Astrocyte of the cerebellum (primary cell): Measurements from ENCODE around the gene BTN3A1.

Source experiments
- DNase-seq: peaks from one replicate; pipeline ENCODE4 v3.0.0-alpha.2; 2011; ENCODE audit warnings: low read depth
- H3K4me3 ChIP-seq: 2 replicates; pipeline ENCODE4 v1.5.1; 2011; ENCODE audit warnings: mild to moderate bottlenecking, low read depth, low read length, moderate library complexity
- CTCF ChIP-seq: IDR thresholded peaks from 2 replicates; pipeline ENCODE4 v1.5.1; 2012; ENCODE audit warnings: low read length, low read depth, moderate library complexity, mild to moderate bottlenecking; ENCODE audit errors: missing control alignments
- in situ Hi-C: cut with HindIII; loops from 2 replicates; pipeline ENCODE4 v1.10.0; 2017; ENCODE audit warnings: low sequenced_read_pairs

The BTN3A1 gene

DNA sequence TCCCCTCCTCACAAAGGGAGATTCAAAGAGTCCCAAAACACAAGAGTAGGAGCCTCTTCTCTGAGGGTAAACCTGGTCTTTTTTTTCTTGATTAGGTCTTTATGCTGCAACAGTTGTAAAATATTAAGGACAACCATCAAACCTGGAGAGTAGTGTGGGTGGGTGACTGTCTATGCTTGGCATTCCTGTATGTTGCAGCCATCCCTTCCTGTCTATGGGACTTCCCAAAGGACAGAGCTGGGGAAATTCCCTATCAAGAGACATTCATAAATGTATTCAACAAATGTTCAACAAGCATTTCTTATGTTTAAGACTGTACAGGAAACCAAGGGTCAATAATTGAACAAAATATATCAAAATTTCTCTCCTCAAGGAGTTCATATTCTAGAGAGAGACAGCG is 13.6 kb upstream of the BTN3A1 start:
- no peak for TF ChIP-seq CTCF
- no peak overlapping the region for H3K4me3 ChIP-seq
- no peak for DNase-seq
- in situ Hi-C loops, result no loop called here

DNA sequence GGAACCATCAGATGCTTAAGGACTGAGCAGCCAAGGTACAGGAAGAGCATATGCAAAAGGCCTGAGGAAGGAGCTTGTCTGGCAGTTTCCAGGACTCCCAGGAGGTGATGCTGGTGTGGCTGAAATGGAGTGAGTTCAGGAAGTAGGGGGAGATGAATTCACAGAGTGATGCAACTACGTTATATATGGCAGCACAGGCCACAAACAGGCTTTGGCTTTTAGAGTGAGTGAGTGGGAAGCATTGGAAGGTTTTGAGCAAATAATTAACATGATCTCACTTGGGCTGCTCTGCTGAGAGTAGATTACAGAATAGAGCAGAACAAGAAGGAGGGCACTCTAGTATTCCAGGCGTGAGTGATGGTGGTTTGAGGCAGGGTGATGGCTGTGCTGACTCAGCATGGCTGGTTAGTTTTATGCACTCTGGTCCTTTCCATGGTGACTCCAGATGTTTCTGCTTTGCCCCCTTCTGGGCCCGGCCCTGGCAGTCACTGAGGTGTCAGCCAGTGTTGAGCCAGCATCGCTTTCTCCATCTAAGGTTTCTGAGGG is 12.7 kb upstream of the BTN3A1 start:
- DNase-seq, result no peak
- no peak for TF ChIP-seq CTCF
- in situ Hi-C loops, result no loop called here
- no peak overlapping the region for H3K4me3 ChIP-seq

DNA sequence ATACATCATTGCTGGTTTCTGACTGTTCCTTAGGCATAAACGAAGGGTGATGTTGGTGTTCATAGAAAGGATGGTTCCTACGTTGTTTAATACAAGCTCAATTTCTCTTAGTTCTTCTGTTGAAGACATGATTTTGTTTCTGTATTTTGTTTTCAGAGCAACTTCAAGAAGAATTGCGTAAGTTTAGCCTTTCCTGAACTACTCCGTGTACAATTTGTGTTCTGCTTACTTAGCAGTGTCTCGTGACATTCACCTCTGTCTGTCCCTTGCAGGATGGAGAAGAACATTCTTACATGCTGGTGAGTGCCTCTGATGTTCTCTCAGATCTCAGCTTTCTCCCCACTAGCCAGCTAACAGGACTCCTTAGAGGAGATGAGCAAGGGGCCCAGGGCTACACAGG is 11.5 kb upstream of the BTN3A1 start:
- TF ChIP-seq CTCF, result no peak
- no peak for DNase-seq
- no peak overlapping the region for H3K4me3 ChIP-seq
- in situ Hi-C loops, result no loop called here

DNA sequence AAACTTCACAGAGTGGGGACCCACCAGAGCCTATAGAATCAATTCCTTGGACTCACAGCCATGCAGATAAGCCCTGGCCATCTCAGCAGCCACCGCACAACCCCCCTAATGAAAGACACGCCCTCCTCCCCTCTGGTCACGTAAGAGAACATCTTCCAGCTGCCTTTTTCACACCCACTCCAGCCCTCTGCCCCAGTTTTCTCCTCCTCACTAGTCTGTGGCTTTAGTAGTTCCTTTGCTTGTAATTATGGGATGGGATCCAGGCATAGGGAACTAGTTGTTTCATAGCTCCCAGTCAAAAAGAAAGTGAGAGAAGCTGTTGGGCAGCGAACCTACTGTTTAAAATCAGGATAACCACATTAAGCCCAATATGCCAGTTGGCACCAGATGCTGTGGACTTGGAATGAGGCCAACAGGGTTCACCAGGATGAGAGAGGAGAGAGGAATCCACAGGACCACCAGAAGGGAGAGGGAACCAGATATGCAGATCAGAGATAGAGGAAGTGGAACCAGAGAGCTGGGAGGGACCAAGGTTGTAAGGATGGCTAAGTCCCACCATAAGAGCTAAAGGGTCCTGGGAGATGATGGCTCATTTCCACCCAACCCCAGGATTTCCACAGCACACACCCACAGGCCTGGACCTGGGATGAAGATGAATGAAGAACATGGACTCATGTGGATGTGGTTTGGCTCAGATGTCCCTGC is 9.0 kb upstream of the BTN3A1 start:
- DNase-seq, result no peak
- TF ChIP-seq CTCF, result no peak
- in situ Hi-C loops, result no loop called here
- H3K4me3 ChIP-seq, result no peak overlapping the region

- peak; percentile 42 for DNase-seq
- TF ChIP-seq CTCF, result no peak
- no peak overlapping the region for H3K4me3 ChIP-seq
- in situ Hi-C loops, result no loop called here
These were observed 7.8 kb upstream of the BTN3A1 start for GRCh38 chr6:26394289-26394688.

GRCh38 chr6:26398555-26398954 is 3.5 kb upstream of the BTN3A1 start:
- no peak for DNase-seq
- H3K4me3 ChIP-seq, result no peak overlapping the region
- TF ChIP-seq CTCF, result no peak
- in situ Hi-C loops, result no loop called here
